GM10248 (cell line): Measurements from ENCODE around the gene ARSB.
A peak's percentile ranks its signal among the peaks of the same experiment; 100 is the strongest.

Experiments used
- CTCF ChIA-PET: fragments of 300-600 bp; sonication (Branson Sonifier 250); formaldehyde crosslinking; extraction: SDS; loops from one replicate; lab custom pipeline; 2021; ENCODE audit warnings: antibody characterized with exemption; lab: Yijun Ruan, JAX
- POLR2A ChIA-PET: fragments of 350-650 bp; sonication (Branson Sonifier 250); formaldehyde crosslinking; extraction: SDS; loops from one replicate; lab custom pipeline; 2020; ENCODE audit warnings: antibody characterized with exemption; lab: Yijun Ruan, JAX
- DNase-seq: peaks from one replicate; pipeline ENCODE4 v3.0.0; 2012; ENCODE audit errors: extremely low spot score
- TF ChIP-seq, protein P1 (sequence below): IDR thresholded peaks from 2 replicates; pipeline ENCODE4 v1.5.1; 2012; ENCODE audit warnings: mild to moderate bottlenecking, low read depth; ENCODE audit errors: extremely low read depth, missing control alignments, control extremely low read depth

ARSB gene

DNA sequence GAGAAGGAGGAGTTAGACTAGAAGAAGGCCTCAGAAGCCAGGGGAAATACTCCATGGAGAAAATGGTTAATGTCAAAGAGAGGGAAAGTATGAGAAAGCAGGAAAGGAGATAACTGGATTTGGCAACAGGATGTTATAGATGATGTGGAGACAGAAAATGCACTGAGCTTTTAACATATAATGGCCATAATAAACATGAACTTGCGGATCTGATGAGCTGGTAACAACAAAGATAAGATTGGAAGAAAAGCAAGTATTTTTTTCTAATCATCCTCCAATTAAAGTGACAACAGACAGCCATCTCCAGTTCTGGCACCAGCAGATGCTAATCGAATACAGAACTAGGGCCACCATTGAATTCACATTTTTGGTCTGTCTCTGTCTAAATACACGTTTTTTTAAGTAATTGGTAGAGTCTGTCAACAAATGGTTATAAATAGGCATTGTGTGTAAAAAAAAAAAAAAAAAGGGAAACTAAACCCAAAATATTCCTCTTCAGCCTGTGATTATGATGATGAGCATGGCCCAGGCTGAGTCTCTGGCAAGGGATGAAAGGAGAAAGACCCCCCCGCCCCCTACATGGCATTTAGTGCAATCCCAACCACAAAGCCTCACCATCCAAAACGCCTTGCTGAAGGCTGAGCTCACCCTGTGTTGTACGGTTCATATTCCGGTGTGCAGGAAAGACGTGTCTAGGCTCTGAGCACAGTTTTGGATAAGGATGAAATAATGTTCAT, 187.0 kb downstream of the ARSB start:
- ChIA-PET CTCF (interaction anchor here (1.6 to 2.7 kb wide), 2 partner anchors 11 to 18 kb away, joined by 5 to 7 read pairs; no protein-coding TSS in a partner anchor), POLR2A (no interaction called here)
- TF ChIP-seq, protein P1, sequence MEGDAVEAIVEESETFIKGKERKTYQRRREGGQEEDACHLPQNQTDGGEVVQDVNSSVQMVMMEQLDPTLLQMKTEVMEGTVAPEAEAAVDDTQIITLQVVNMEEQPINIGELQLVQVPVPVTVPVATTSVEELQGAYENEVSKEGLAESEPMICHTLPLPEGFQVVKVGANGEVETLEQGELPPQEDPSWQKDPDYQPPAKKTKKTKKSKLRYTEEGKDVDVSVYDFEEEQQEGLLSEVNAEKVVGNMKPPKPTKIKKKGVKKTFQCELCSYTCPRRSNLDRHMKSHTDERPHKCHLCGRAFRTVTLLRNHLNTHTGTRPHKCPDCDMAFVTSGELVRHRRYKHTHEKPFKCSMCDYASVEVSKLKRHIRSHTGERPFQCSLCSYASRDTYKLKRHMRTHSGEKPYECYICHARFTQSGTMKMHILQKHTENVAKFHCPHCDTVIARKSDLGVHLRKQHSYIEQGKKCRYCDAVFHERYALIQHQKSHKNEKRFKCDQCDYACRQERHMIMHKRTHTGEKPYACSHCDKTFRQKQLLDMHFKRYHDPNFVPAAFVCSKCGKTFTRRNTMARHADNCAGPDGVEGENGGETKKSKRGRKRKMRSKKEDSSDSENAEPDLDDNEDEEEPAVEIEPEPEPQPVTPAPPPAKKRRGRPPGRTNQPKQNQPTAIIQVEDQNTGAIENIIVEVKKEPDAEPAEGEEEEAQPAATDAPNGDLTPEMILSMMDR: no peak
- no peak for DNase-seq

DNA sequence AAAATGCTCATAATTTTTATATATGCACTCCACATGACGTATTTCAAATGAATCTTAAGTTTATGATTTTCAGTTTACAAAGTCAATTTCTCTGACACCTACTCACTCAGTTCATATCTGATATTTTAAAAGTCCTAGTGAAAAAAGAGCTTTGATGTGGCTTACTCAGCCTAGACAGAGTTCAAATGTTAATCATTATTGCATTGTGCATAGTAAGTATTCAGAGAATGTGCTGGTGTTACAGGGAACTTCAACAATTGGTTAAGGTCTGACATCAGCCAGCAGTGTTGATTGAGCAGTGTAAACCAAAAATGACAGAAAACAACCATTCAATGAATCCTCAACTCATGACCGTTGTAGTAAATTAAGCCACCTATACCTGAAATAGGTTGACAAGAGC, 189.4 kb downstream of the ARSB start:
- TF ChIP-seq, protein P1: no peak
- CTCF ChIA-PET: interaction anchor here (1.2 to 1.7 kb wide), 4 partner anchors 8 to 91 kb away, joined by 3 to 8 read pairs (median 4); no protein-coding TSS in a partner anchor
- POLR2A ChIA-PET: no interaction called here
- DNase-seq: peak; percentile 56

DNA sequence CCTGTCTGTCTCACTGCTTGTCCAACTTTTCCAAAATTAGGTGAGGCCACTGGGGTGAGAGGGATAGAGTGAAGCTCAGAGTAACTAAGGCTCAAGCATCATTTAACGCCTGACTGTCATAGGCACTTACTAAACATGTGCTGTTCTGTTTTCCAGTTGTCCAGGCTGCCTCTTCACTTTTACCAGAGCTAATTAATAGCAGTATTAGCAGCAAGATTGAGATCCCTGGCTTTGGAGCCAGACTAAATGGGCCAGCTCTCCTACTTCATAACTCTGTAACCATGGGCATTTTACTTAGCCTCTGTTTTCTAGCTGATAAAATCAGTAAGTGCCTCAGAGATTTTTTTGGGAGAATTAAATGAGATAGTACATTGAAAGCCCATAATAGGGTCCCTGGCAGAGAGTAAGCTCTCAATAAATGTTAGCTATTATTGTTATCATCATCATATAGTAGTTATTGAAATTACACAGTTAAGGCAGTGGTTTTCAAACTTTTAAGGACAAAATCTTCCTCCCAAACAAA, 190.4 kb downstream of the ARSB start:
- TF ChIP-seq, protein P1: no peak
- CTCF ChIA-PET: interaction anchor here (0.9 to 1.7 kb wide), 4 partner anchors 13 to 92 kb away, joined by 3 to 8 read pairs (median 4); no protein-coding TSS in a partner anchor
- no peak for DNase-seq
- POLR2A ChIA-PET: no interaction called here

DNA sequence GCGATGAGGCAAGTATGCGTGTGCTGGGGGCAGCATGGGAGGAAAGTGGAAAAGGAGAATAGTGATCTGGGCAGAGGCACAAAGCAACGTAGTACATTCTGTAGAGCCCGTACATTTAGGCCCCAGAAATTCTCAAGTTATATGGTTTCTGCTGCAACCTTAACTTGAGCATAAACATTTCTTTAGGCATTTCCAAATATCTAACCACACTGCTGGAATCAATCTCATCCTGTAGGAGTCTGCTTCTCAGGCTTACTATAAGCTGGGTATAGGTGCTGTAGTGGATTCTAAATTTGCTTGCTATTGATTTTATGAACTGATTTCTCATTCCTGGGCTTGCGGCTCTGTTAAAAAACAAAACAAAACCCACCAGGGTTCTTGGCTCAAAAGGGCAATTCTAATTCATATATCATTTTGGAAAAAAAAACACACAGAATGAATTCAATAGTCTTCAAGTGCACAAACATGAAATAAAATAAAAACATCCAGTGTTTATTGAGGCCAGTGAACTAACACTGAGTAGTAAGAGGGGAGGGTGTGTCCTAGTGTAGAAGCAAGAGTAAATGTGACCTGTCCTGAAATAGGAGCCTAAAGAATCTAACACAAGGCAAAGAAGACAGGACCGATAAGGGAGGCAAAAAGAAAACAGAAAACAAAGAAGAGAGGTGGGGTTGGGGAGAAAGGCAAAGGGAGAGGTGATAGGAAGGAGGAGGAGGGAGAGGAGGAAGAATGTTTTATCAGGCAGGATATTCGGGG, 191.0 kb downstream of the ARSB start:
- ChIA-PET CTCF (interaction anchor here (1.1 to 1.7 kb wide), 2 partner anchors 12 to 23 kb away, joined by 3 to 8 read pairs; no protein-coding TSS in a partner anchor), POLR2A (no interaction called here)
- TF ChIP-seq, protein P1: no peak
- no peak for DNase-seq

DNA sequence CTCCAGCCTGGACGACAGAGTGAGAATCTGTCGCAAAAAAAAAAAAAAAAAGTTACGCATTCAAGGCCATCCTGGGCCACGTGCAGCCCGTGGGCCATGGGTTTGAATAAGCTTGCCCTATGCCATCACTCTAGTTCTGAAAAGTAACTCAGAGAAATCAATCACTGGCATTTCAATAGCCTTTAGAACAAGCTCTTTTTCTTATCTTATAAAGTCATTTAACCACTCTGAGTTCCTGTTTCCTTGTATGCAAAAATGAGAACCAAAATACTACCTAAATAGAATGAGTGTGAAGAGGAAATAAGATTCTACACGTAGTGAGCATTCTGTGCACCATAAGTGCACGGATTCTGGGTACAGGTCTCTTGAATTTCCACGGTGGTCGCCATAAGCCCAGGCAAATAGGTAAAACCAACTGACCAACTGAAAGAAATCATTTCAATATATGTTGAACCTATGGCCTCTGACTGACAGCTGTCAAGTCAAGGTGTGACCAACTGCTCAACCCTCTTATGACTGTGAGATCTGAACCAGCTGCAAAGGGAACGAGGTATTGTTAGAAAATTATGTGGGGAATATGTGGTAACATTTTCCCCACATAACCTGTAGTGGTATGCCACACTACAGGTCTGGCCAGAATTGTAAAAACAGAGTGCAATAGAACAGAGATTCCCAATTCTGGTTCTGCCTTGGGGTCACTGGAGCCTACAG, 192.6 kb downstream of the ARSB start:
- TF ChIP-seq, protein P1: no peak
- CTCF ChIA-PET: interaction anchor here (1.0 to 1.8 kb wide), 3 partner anchors 17 to 33 kb away, joined by 3 to 6 read pairs (median 5); no protein-coding TSS in a partner anchor
- POLR2A ChIA-PET: interaction anchor here (0.6 kb wide), 1 partner anchor 31 kb away, joined by 3 read pairs; no protein-coding TSS in a partner anchor

More for the DNA sequence above, 192.6 kb downstream of the ARSB start:
- peak; percentile 35 for DNase-seq
